ENCODE results near the gene CREBRF.

- no peak for TF ChIP-seq EZH2 (IDR thresholded peaks at IDR 0.05; ENCODE audit: insufficient read depth, poor library complexity, severe bottlenecking)
- TF ChIP-seq EZH2phosphoT487 (IDR thresholded peaks at IDR 0.05; ENCODE audit: insufficient read depth, low read depth): no peak
Observed at GRCh38 chr5:173178369-173178910, 122.3 kb downstream of the CREBRF start.

Measured in GM23248 (cell line).